H1 (cell line): ENCODE results near the gene PDE1A. TPM values are rescaled to one million over a fixed set of nuclear protein-coding genes. Genes with fewer than 3 reads are reported as not detected.

Experiments used
- CTCF ChIA-PET: fragments of 300-600 bp; sonication (Branson Sonifier 250); formaldehyde crosslinking; loops from one replicate; lab custom pipeline; 2021; ENCODE audit not compliant: partially characterized antibody; lab: Charles Lee
- POLR2A ChIA-PET: fragments of 300-600 bp; sonication (Branson Sonifier 250); formaldehyde crosslinking; loops from one replicate; lab custom pipeline; 2021; ENCODE audit warnings: inconsistent platforms; ENCODE audit not compliant: partially characterized antibody; lab: Charles Lee
- DNase-seq, 2 experiments: peaks; one replicate each; pipeline versions ENCODE4 v3.0.0 to v3.0.0-alpha.2; 2010 to 2022; ENCODE audit warnings: low spot score in 2 of 2, low read depth in 1 of 2, mixed read lengths in 1 of 2
- FAIRE-seq: peaks from 2 replicates; lab custom pipeline; 2011; peaks lifted over from hg19 to GRCh38; lab: Jason Lieb, UNC
- H2AFZ ChIP-seq: 2 replicates; pipeline ENCODE4 v1.8.1; 2012; ENCODE audit warnings: low read length, inconsistent platforms
- H2AK5ac ChIP-seq: 2 replicates; pipeline ENCODE4 v1.6.1; 2013; ENCODE audit warnings: low read depth, low read length
- H2BK120ac ChIP-seq: replicated peaks from 2 replicates; pipeline ENCODE3; 2013; ENCODE audit warnings: low read depth, low read length, inconsistent platforms
- H2BK12ac ChIP-seq: 2 replicates; pipeline ENCODE4 v1.6.1; 2013; ENCODE audit warnings: low read depth, low read length
- H2BK15ac ChIP-seq: 2 replicates; pipeline ENCODE4 v1.6.1; 2013; ENCODE audit warnings: low read length
- H2BK20ac ChIP-seq: 2 replicates; pipeline ENCODE4 v1.6.1; 2013; ENCODE audit warnings: low read length
- H2BK5ac ChIP-seq: 2 replicates; pipeline ENCODE4 v1.6.1; 2013; ENCODE audit warnings: low read depth, low read length
- H3K14ac ChIP-seq: 2 replicates; pipeline ENCODE4 v1.6.1; 2013; ENCODE audit warnings: inconsistent platforms; ENCODE audit not compliant: insufficient read length
- H3K18ac ChIP-seq: 2 replicates; pipeline ENCODE4 v1.6.1; 2013; ENCODE audit warnings: low read length; ENCODE audit errors: extremely low read depth
- H3K23ac ChIP-seq: 2 replicates; pipeline ENCODE4 v1.6.1; 2013; ENCODE audit warnings: inconsistent platforms; ENCODE audit not compliant: insufficient read length
- H3K23me2 ChIP-seq: 2 replicates; pipeline ENCODE4 v1.6.1; 2013; ENCODE audit warnings: low read depth, low read length
- H3K27ac ChIP-seq: 2 replicates; pipeline ENCODE4 v1.6.1; 2011; ENCODE audit warnings: low read depth, low read length, inconsistent platforms
- H3K27me3 ChIP-seq, 4 experiments: replicated peaks in 1 of 4; 1 replicate in 1 of 4; 2 replicates in 3 of 4; pipeline versions ENCODE4 v1.6.1 to v1.8.1; 2011 to 2013; ENCODE audit warnings: low read length in 3 of 4, mild to moderate bottlenecking in 3 of 4, inconsistent platforms in 2 of 4, mixed read lengths in 2 of 4, moderate library complexity in 1 of 4; ENCODE audit not compliant: control insufficient read depth in 3 of 4, insufficient read depth in 3 of 4; ENCODE audit errors: extremely low read depth in 1 of 4
- H3K36me3 ChIP-seq, 4 experiments: 2 replicates each; pipeline versions ENCODE4 v1.6.1 to v1.8.1; 2011 to 2013; ENCODE audit warnings: mild to moderate bottlenecking in 4 of 4, low read length in 3 of 4, moderate library complexity in 2 of 4, control low read depth in 1 of 4, inconsistent platforms in 1 of 4; ENCODE audit not compliant: insufficient read depth in 4 of 4, control insufficient read depth in 2 of 4
- H3K4ac ChIP-seq: replicated peaks from 2 replicates; pipeline ENCODE3; 2013; ENCODE audit warnings: low read length, low read depth, mixed read lengths, inconsistent platforms; ENCODE audit not compliant: insufficient read length
- H3K4me1 ChIP-seq, 4 experiments: replicated peaks in 1 of 4; 1 replicate in 1 of 4; 2 replicates in 3 of 4; pipeline versions ENCODE4 v1.6.1 to v1.8.1; 2011 to 2013; ENCODE audit warnings: low read length in 3 of 4, inconsistent platforms in 2 of 4, mixed read lengths in 1 of 4; ENCODE audit not compliant: insufficient read depth in 4 of 4, control insufficient read depth in 3 of 4
- H3K4me2 ChIP-seq, 2 experiments: 2 replicates each; pipeline versions ENCODE4 v1.6.1 to v1.8.1; 2011 to 2013; ENCODE audit warnings: low read depth in 2 of 2, low read length in 2 of 2, control low read depth in 1 of 2, inconsistent platforms in 1 of 2, mild to moderate bottlenecking in 1 of 2; ENCODE audit not compliant: insufficient read depth in 1 of 2
- H3K4me3 ChIP-seq, 4 experiments: fragments of 200-600, 300-600 bp in 1 of 4; sonication (generic), shearing (Covaris generic), sonication (Bioruptor Twin) in 1 of 4; 2 replicates each; pipeline versions ENCODE4 v1.5.1 to v1.8.1; 2011 to 2016; ENCODE audit warnings: low read length in 4 of 4, low read depth in 3 of 4, control low read depth in 2 of 4, inconsistent platforms in 2 of 4, mild to moderate bottlenecking in 2 of 4, mixed read lengths in 1 of 4, moderate library complexity in 1 of 4; ENCODE audit not compliant: insufficient read depth in 2 of 4; ENCODE audit errors: extremely low read depth in 1 of 4
- H3K56ac ChIP-seq: replicated peaks from 2 replicates; pipeline ENCODE3; 2013; ENCODE audit warnings: low read depth, mild to moderate bottlenecking, mixed read lengths, low read length, inconsistent platforms; ENCODE audit not compliant: insufficient read length
- H3K79me1 ChIP-seq: 2 replicates; pipeline ENCODE4 v1.6.1; 2013; ENCODE audit warnings: low read depth, low read length, control low read depth
- H3K79me2 ChIP-seq, 2 experiments: 2 replicates each; pipeline versions ENCODE4 v1.6.1 to v1.8.1; 2012 to 2013; ENCODE audit warnings: low read length in 2 of 2, mild to moderate bottlenecking in 2 of 2, inconsistent platforms in 1 of 2; ENCODE audit not compliant: insufficient read depth in 2 of 2, control insufficient read depth in 1 of 2
- H3K9ac ChIP-seq, 4 experiments: replicated peaks in 1 of 4; 1 replicate in 1 of 4; 2 replicates in 3 of 4; pipeline versions ENCODE4 v1.6.1 to v1.8.1; 2011 to 2013; ENCODE audit warnings: low read depth in 3 of 4, low read length in 3 of 4, control low read depth in 2 of 4, mild to moderate bottlenecking in 2 of 4, moderate library complexity in 2 of 4, inconsistent platforms in 1 of 4; ENCODE audit errors: extremely low read depth in 1 of 4
- H3K9me3 ChIP-seq, 2 experiments: 2 replicates each; pipeline versions ENCODE4 v1.6.1 to v1.8.1; 2012 to 2013; ENCODE audit warnings: mild to moderate bottlenecking in 2 of 2, moderate library complexity in 2 of 2, control low read depth in 1 of 2, inconsistent platforms in 1 of 2, low read depth in 1 of 2, low read length in 1 of 2, mixed read lengths in 1 of 2; ENCODE audit not compliant: insufficient read depth in 2 of 2
- H4K20me1 ChIP-seq, 2 experiments: replicated peaks in 1 of 2; 2 replicates each; pipeline versions ENCODE3 to v1.8.1; 2011 to 2013; ENCODE audit warnings: inconsistent platforms in 2 of 2, low read length in 2 of 2, mild to moderate bottlenecking in 1 of 2; ENCODE audit not compliant: insufficient read depth in 2 of 2, control insufficient read depth in 1 of 2
- H4K5ac ChIP-seq: 2 replicates; pipeline ENCODE4 v1.6.1; 2013; ENCODE audit warnings: low read length, low read depth, mixed read lengths, inconsistent platforms; ENCODE audit not compliant: insufficient read length
- H4K8ac ChIP-seq: 2 replicates; pipeline ENCODE4 v1.8.0; 2013; ENCODE audit warnings: mild to moderate bottlenecking, moderate library complexity, low read length, inconsistent platforms; ENCODE audit not compliant: insufficient read depth; ENCODE audit errors: extremely low read depth
- H4K91ac ChIP-seq: replicated peaks from 2 replicates; pipeline ENCODE3; 2013; ENCODE audit warnings: low read length, mixed read lengths, inconsistent platforms; ENCODE audit not compliant: insufficient read length
- BACH1 ChIP-seq: IDR thresholded peaks from 2 replicates; pipeline ENCODE4 v1.6.1; 2012; ENCODE audit warnings: low read length, improper control_type of control experiment
- BCL11A ChIP-seq, 2 experiments: IDR thresholded peaks; one replicate each; pipeline ENCODE4 v1.6.1; 2011; ENCODE audit warnings: low read depth in 2 of 2, low read length in 2 of 2, mild to moderate bottlenecking in 2 of 2
- CBX5 ChIP-seq: fragments of 300-800, 300-1000 bp; sonication (generic); IDR thresholded peaks from 2 replicates; pipeline ENCODE4 v1.7.1; 2016; ENCODE audit warnings: antibody characterized with exemption, low read length, low read depth
- HDAC2 ChIP-seq, 2 experiments: fragments of 300-600 bp in 1 of 2; sonication (generic) in 1 of 2; IDR thresholded peaks; 2 replicates each; pipeline ENCODE4 v1.6.1; 2011 to 2012; ENCODE audit warnings: low read depth in 2 of 2, low read length in 2 of 2, mild to moderate bottlenecking in 2 of 2, moderate library complexity in 2 of 2, borderline replicate concordance in 1 of 2, inconsistent platforms in 1 of 2
- JUN ChIP-seq: IDR thresholded peaks from 2 replicates; pipeline ENCODE4 v1.6.1; 2011; ENCODE audit warnings: low read depth, mild to moderate bottlenecking, improper control_type of control experiment, low read length
- POU5F1 ChIP-seq: IDR thresholded peaks from 2 replicates; pipeline ENCODE4 v1.6.1; 2011; ENCODE audit warnings: low read depth, mild to moderate bottlenecking, low read length, moderate library complexity
- RXRA ChIP-seq: IDR thresholded peaks from 2 replicates; pipeline ENCODE4 v1.6.1; 2011; ENCODE audit warnings: low read depth, mild to moderate bottlenecking, low read length, moderate library complexity; ENCODE audit not compliant: insufficient read depth
- SIX5 ChIP-seq: IDR thresholded peaks from 2 replicates; pipeline ENCODE4 v1.6.1; 2011; ENCODE audit warnings: mild to moderate bottlenecking, low read depth, low read length
- SP2 ChIP-seq: IDR thresholded peaks from 2 replicates; pipeline ENCODE4 v1.6.1; 2012; ENCODE audit warnings: mild to moderate bottlenecking, low read length, inconsistent platforms
- SRF ChIP-seq: IDR thresholded peaks from 2 replicates; pipeline ENCODE4 v1.6.1; 2011; ENCODE audit warnings: mild to moderate bottlenecking, low read depth, low read length, moderate library complexity
- TAF1 ChIP-seq: IDR thresholded peaks from 2 replicates; pipeline ENCODE4 v1.6.1; 2011; ENCODE audit warnings: mild to moderate bottlenecking, low read depth, low read length
- USF2 ChIP-seq: IDR thresholded peaks from 2 replicates; pipeline ENCODE4 v1.6.1; 2011; ENCODE audit warnings: low read length, improper control_type of control experiment
- WGBS, 2 experiments: shearing (Covaris generic) in 1 of 2; methylation state at CpG; one replicate each; pipeline versions ENCODE4 v1.1.6 to v1.1.7; 2013 to 2015; ENCODE audit warnings: low lambda C conversion rate in 2 of 2, mixed read lengths in 2 of 2, inconsistent platforms in 1 of 2, low coverage in 1 of 2, missing lambda C conversion rate in 1 of 2; ENCODE audit not compliant: insufficient replicate concordance in 2 of 2, insufficient coverage in 1 of 2, insufficient read length in 1 of 2; ENCODE audit errors: extremely low coverage in 1 of 2, missing lambda C conversion rate in 1 of 2; 5-methylcytosine and 5-hydroxymethylcytosine counted together
- polyA plus RNA-seq, 7 experiments: library from polyadenylated mRNA; depleted of rRNA in 3 of 7; stranded (reverse) in 5 of 7; unstranded in 2 of 7; fragments of >200 nt in 5 of 7; fragments of 200-250 nt in 2 of 7; gene quantifications; 1 replicate in 5 of 7; 2 replicates in 1 of 7; 4 replicates in 1 of 7; pipeline versions ENCODE4 v1.2.1 to v1.2.3, GENCODE V29; 2011 to 2013; ENCODE audit warnings: missing spikeins in 2 of 7, mixed read lengths in 2 of 7
- total RNA-seq: library from RNA; stranded (reverse); fragmentation: NEBNext Ultra II Directional; extraction: Animal tissue kit (Norgen Biotek cat#: 25700); gene quantifications from 2 replicates; pipeline ENCODE4 v1.2.1, GENCODE V29; 2021

PDE1A gene
- total and polyA plus RNA-seq, 2 of the 8 experiments (the other 6 are each of a cell fraction or from before 2014, with no cell fraction given) = 0.34 TPM; not detected in 1

DNA sequence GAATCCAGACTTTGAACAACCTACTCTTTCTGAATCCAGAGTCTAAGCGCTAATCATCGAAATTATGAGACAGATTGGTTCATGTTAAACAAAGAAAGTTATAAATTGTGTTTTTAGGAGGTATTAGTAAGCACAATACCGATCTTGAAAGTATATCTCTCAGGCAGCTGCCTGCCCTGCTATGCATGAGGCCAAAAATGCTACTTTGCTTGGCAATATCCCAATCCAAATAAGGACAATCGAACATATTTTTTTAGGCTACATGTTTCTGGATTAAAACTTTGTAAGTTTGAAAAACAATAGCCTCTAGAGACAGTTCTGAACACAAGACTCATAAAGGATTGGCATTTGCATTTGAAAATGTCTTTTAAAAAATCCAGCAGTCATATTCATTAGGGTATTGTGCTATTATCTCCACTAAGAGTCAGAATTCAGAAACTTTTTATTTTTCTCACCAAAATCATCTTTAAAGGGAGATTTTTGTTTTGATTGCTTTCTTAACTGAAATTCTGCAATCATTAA, 167.1 kb downstream of the PDE1A start:
- H3K4me1 ChIP-seq = no peaks in the 10 kb centered on the region; a peak in 1 of 7 replicates
- no peak for DNase-seq
- H2BK5ac ChIP-seq = no peak overlapping the region
- 88% methylated on average over 4 of the region's 4 CpGs; no CpG with 5 or more reads in 1 of the 2 experiments for WGBS, 2 experiments
- H3K18ac ChIP-seq = no peak overlapping the region
- H3K36me3 ChIP-seq = no peaks in the 10 kb centered on the region
- H2BK120ac ChIP-seq = no peak overlapping the region
- no peak overlapping the region for H3K23ac ChIP-seq
- H2AFZ ChIP-seq = no peak overlapping the region
- H3K9ac ChIP-seq = no peak overlapping the region
- H3K27ac ChIP-seq = no peak overlapping the region
- no peak overlapping the region for H3K56ac ChIP-seq
- H3K4me3 ChIP-seq = no peak overlapping the region
- H3K4ac ChIP-seq = no peak overlapping the region
- H2BK15ac ChIP-seq = no peak overlapping the region
- H3K23me2 ChIP-seq = peaks cover 2% of the 10 kb centered on the region; the same call in 1 of the 2 replicates
- no peaks in the 10 kb centered on the region for H3K79me1 ChIP-seq
- no peak overlapping the region for H2AK5ac ChIP-seq
- H2BK12ac ChIP-seq = no peak overlapping the region
- H4K5ac ChIP-seq = no peak overlapping the region
- ChIA-PET CTCF (interaction anchor here (0.6 to 1.1 kb wide), 2 partner anchors 17 to 900 kb away, joined by 3 to 4 read pairs; no protein-coding TSS in a partner anchor), POLR2A (no interaction called here)
- no peaks in the 10 kb centered on the region for H3K79me2 ChIP-seq
- H3K14ac ChIP-seq = no peak overlapping the region
- H4K8ac ChIP-seq = no peak overlapping the region
- H3K4me2 ChIP-seq = no peak overlapping the region
- no peaks in the 10 kb centered on the region for H3K27me3 ChIP-seq
- H2BK20ac ChIP-seq = no peak overlapping the region
- no peaks in the 10 kb centered on the region for H4K20me1 ChIP-seq
- no peak overlapping the region for H4K91ac ChIP-seq
- FAIRE-seq = no peak
- TF ChIP-seq BCL11A (IDR thresholded peaks at IDR 0.05; ENCODE audit: low read depth in 2 of 2, low read length in 2 of 2) (no peak), BACH1 (no peak), RXRA (no peak), SRF (no peak), JUN (no peak), POU5F1 (no peak), USF2 (no peak), CBX5 (no peak), HDAC2 (IDR thresholded peaks at IDR 0.05; ENCODE audit: borderline replicate concordance in 1 of 2, low read depth in 2 of 2, low read length in 2 of 2) (no peak), SP2 (no peak), TAF1 (no peak), SIX5 (no peak)
- no peaks in the 10 kb centered on the region for H3K9me3 ChIP-seq
